ENCODE measurements around the gene KCTD1.

KCTD1 gene

GRCh38 chr18:26479065-26479680 is 69.2 kb downstream of the KCTD1 start:
- FAIRE-seq = no peak

- FAIRE-seq = no peak
Observed at GRCh38 chr18:26477828-26478466, 70.4 kb downstream of the KCTD1 start.

- FAIRE-seq = no peak
Observed at GRCh38 chr18:26476697-26477096, 71.7 kb downstream of the KCTD1 start.

GRCh38 chr18:26474542-26474941 is 73.8 kb downstream of the KCTD1 start:
- no peak for FAIRE-seq

DNA sequence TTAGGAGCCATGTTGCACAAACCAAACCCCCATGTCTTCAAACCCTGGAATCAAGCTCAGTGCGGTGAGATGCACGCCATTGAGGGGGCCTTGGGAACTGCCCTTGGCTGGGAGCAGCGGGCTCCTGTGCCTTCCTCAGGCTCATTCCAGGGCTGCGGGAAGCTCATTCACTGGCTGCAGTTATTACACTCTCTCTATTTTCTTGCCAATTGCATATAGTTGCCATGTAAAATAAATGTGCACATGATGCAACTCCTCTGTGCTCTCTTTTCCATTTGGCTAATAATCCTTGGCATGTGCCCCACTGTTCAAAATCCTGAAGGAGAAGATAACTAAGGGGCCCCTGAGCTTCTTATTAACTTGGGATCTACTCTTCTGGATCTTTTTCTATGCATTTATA is 74.7 kb downstream of the KCTD1 start:
- FAIRE-seq = no peak

GRCh38 chr18:26471826-26472225 is 76.5 kb downstream of the KCTD1 start:
- no peak for FAIRE-seq

DNA sequence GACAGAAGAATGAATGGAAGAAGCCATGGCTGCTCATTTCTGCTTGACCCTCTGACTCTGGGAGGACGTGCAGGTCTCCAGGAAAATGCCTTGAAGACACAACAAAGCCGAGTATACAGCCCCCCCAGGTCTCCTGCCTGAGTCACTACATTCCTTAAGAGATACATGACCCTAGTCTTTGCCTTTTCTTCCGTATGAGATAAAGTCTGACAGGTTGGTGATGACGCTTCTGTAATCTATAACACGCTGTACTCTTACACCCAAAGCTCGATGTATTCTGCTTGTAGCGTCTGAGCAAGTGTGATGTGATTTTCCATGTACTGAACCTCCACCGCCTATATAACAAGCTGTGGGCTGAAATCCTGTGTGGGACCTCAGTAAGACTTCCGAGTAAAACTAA is 77.3 kb downstream of the KCTD1 start:
- no peak for FAIRE-seq

- no peak for FAIRE-seq
Observed at GRCh38 chr18:26470011-26470637, 78.2 kb downstream of the KCTD1 start.

DNA sequence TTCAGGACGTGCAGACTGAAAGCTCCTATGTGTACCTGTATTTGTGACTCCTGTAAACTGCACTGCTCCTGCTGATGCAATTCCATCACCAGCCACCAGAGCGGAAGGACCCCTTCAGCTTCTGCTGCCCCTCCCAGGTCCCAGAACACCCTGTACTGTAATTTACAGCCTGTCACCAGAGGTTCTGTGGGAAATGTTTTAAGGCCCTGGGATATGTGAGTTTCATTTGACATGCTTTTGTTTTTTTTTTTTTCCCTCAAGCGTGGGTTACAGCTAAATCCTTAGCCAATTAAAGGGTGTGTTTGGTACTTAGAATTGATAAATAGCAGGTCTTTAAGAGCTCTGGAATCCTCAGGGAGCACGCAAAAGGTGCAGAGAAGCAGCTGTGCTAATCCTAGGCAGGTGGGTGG is 79.4 kb downstream of the KCTD1 start:
- no peak for FAIRE-seq

DNA sequence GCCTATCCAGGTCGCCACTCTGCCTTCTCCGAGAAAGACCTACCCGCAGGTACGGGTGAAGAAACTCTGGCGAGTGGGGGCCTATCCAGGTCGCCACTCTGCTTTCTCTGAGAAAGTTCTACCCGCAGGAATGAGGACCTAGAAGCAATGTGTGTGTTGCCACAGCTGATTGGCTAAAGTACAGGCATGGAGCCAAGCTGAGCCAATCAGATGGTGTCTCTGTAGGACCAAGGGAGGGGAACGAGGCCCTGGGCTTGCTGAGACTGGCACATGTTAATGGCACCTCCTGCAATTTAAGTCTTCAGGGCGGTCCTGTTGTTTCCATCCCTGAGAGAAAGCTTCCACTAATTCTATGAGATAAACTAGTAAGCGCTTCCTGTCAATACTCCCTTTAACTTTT is 82.3 kb downstream of the KCTD1 start:
- FAIRE-seq = no peak

GRCh38 chr18:26465431-26465830 is 82.9 kb downstream of the KCTD1 start:
- FAIRE-seq = no peak

DNA sequence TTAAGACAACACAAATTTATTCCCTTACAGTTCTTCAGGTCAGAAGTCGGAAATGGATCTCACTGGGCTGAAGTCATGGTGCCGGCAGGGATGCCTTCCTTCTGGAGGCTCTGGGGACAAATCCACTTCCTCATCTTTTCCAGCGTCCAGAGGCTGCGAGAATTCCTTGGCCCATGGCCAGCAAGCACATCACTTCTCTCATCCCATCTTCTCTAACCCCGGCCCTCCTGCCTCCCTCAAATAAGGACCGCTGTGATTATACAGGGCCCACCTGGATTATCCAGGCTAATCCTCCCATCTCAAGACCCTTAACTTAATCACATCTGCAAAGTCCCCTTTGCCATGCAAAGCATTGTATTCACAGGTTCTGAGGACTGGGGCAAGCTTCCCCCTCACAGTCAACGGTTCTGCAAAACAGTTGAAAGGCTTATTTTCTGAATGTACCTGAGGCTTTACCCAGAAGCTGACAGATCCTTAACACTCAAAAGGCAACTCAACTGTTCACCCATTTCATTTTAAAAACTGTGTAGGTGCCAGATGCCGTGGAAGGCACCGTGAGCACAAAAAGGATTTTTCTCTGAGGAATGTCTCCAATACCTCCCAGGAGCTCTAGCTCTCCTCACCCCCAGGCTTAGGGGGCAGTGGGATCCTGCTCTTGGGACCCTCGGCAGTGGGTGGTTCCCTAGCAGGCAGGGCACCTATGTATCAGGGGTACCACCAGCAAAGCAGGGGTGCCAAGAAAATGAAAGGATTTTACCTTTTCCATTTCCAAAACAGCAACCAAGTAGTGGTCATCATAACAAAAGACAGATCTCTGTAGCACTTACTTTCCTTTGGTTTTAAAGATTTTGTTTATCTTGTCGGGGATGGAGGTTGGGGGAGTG is 84.0 kb downstream of the KCTD1 start:
- no peak for FAIRE-seq

DNA sequence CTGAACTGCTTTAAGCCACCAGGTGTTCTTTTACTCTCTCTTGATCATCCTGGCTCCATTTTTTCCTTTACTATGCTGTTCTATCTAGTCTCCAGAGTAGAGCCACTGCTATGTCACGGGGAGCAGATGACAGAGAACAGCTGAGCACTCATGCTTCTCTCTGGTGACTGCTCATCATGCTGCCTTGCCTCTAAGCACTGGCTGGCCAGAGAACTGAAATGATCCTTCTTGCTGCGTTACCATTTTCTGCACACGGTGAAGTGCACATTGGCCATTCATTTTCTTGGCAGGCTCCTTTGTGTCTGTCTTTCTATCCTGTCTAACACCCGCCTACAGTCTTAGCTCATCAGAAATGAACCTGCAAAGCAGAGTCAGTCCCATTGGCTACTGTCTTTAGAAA is 86.0 kb downstream of the KCTD1 start:
- no peak for FAIRE-seq

DNA sequence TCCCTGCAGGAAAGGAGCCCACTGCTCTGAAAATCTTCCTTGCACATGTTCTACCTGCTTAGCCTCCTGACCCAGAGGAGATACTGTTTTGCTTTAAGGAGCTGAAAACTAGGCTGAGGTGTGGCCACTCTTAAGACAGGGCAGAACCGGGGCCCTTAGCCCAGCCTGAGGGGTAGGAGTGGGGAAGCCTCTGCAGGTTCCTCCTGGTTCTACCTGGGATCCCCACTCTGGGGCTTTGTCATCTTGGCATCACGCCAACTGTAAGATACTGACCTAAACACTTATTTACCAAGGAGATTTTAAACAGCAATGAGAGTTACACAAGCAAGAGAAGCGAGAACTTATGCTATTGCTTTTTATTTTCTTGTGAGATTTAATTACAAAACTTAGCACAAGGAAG is 86.9 kb downstream of the KCTD1 start:
- no peak for FAIRE-seq

- no peak for FAIRE-seq
Observed at GRCh38 chr18:26460449-26461091, 87.8 kb downstream of the KCTD1 start.

GRCh38 chr18:26459884-26460283 is 88.5 kb downstream of the KCTD1 start:
- no peak for FAIRE-seq

GRCh38 chr18:26459340-26459739 is 89.0 kb downstream of the KCTD1 start:
- no peak for FAIRE-seq

DNA sequence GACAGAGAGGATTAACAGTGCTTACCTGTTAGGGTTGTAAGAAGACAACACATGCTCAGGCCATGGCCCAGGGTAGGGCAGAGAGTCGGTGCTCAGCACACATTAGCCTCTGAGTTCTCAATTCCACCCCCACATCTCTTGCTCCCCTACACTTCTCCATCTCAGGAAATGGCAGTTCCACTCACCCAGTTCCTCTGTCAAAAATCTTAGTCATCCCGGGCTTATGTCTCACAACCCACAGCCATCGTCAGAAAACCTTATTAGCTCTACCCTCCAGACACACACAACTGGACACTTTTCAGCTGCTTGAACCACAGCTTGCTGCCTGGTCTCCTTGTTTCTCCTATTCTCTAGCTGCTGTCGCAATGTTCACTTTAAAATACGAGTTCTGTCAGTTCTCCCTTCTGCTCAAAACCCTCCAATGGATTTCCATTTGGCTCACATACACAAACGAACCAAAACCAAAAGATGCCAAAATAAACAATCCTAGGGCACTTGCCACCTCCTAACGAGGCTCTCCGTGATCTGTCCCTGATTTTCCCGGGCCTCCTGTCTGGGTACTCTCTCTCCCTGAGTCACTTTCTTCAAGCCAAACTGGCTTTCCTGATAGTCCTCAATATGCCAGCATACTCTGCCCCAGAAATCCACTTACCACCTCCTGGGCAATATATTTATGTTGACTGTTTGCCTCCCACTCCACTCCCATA is 89.7 kb downstream of the KCTD1 start:
- no peak for FAIRE-seq

DNA sequence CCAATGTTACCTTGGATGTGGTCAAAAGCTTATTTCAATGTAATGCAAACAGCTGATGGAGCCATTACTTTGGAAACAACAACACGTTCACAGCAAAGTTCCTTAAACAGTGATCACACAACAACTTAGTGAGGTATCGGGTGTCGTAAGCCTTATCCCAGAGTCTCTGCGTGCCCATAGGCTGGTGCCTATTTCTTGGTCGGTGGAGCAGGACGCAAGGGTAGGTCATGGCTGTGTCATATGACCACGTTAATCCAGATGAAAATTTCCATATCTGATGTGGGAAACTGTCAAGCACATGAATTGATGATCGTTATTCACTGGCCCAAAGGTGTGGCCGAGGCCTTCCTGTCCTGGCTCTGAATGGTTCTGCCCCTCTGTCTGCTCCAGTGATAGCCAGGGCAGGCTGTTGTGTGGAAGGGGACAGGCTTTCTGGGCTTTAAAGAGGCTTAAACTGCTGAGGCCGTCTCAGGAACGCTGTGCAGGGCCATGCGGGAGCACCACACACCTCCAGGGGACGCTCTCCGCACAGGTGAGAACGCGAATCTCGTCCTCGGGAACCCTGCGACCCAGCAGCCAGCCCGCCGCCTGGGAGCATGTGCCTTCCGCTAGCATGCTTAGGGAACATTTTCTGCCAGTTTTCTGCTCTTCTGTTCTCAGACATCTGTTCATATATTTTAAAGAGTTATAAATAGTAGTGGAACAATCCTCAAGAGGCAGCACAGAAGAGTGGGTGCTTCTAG is 90.6 kb downstream of the KCTD1 start:
- no peak for FAIRE-seq

GRCh38 chr18:26457195-26457594 is 91.2 kb downstream of the KCTD1 start:
- no peak for FAIRE-seq

DNA sequence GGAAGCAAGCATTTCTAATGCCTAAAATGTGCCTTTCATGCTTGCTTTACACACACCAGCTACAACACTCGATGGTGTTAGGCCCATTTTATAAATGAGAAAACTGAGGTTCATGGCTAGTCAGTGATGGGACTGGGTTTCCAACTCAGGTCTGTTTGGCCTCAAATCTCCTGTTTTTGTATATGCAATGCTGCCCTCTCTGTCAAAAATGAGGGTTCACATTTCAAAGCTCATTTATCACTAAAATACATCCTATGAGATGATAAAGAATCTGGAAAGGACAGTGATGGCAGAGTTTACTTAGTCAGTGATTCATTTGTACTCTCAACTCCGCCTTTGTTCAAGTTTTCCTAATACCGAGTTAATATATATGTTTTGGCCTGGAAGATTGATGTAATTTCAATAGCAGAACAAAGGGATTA is 92.3 kb downstream of the KCTD1 start:
- no peak for FAIRE-seq

- FAIRE-seq = no peak
Observed at GRCh38 chr18:26455639-26456038, 92.7 kb downstream of the KCTD1 start.
